GM11168 (cell line): ENCODE results near the gene SEMA4A.
"Not testable (repeated sequence)": the region's sequence is repeated elsewhere in the genome, so short reads cannot be mapped to it uniquely, and the experiment has no call there.

Experiments used
- in situ Hi-C: fragments of 300-500 bp; cut with MboI; formaldehyde crosslinking; loops from one replicate; pipeline ENCODE4 v1.12.0; 2022; ENCODE audit warnings: low sequenced_read_pairs; ENCODE audit not compliant: unreplicated experiment

The SEMA4A gene

DNA sequence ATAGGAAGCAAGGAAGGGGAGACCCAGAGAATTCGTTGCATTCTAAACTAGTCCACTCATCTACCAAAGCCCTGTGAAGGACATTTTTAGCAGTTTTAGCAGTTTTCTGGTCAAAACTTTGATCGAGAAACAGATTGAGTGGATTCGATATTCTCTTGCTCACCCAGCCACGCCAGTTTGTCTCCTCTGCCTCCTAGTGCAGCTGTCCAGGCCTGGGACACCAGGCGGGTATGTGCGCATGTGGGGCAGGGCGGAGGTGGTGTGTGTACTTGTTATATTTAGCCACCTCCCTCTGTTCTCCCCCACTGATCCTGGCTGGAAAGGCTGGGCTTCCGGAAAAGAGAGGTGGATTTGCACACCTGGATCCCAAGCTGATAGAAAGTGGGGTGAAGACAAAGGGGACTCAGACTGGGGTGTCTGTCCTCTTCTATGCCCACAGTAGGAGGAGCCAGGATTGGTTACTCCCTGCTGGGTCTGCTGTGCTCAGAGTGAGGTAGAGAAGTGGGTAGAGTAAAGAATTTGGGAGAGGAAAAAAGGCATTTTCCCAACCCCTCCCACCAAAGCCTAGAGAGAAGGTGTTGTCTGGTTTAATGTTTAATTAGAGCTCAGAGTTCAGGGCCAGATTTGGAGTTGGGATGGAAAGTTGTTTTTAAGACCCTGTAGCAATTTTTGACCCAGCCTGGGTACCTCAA lies 35.1 kb upstream of the SEMA4A start:
- in situ Hi-C loops = no loop called here

DNA sequence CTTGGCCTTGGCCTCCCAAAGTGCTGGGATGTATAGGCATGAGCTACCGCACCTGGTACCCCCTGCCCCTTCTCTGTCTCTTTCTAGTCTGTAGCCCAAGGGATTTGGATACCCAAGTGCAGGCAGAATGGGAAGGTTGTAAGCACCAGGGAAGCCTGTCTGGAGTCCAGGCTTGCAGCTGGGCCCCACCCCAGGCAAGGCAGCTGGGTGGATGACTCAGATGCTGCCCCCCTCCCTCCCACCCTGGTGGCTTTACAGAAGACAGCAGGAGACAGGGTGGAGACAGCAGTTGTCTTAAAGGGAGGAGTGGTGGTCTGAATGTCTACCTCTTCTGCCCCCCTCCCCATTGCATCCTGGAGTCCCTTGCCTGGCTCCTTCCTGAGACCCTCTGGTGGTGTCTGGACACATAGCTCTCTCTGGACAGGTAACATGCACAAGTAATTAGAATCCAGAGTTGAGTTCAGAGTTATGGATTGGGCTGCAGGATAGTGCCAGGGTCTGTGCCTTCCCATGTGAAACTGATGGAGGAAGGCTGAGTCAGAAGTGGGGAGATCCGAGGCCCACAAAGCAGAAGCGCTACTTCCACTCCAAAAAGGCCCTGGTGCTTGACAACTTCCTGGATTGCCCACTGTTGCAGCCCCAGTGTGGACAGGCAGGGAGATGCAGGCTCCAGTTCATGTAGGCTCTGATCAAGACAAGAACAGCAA lies 33.7 kb upstream of the SEMA4A start:
- in situ Hi-C loops = no loop called here

DNA sequence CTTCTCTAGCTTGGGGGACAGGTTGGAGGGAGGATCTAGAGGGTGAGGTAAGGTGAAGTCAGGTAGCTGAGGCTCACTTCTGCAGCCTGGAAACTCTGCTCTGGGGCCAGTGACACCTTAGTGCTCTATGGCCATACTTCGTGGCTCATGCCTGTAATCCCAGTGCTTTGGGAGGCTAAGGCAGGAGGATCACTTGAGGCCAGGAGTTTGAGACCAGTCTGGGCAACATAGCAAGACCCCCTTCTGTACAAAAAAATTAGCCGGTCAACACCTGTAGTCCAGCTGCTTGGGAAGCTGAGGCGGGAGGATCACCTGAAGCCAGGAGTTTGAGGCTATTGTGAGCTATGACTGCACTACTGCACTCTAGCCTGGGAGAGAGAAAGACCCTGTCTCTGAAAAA lies 33.1 kb upstream of the SEMA4A start:
- in situ Hi-C loops = no loop called here

DNA sequence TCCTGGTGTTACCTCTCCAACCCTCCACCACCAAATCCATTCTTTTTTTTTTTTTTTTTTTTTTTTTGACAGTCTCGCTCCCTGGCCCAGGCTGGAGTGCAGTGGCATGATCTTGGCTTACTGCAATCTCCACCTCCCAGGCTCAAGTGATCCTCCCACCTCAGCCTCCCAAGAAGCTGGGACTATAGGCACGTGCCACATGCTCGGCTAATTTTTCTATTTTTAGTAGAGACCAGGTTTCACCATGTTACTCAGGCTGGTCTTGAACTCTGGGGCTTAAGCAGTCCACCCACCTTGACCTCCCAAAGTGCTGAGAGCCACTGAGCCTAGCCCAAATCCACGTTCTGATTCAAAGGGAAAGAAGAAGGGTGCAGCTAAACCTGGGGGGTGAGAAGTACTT lies 32.4 kb upstream of the SEMA4A start:
- in situ Hi-C loops = not testable (repeated sequence)

DNA sequence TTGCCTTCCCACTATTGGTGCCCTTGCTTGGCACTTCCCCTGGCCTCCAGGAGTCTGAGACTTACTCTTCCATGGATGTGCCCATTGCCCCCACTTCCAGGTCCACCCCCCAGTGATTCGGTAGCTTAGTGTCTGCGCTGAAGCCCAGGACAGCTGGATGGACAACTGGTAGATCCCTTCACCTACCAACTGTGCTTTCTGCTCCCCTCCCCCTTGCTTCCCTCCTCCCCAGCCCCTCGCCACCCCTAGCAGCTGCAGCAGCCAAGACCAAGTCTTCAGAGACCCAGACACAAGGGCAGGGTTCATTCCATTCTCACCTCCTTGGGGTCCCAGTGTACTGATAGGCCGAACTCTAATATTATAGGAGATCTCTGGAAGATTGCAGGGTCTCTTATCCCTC lies 31.9 kb upstream of the SEMA4A start:
- in situ Hi-C loops = no loop called here

DNA sequence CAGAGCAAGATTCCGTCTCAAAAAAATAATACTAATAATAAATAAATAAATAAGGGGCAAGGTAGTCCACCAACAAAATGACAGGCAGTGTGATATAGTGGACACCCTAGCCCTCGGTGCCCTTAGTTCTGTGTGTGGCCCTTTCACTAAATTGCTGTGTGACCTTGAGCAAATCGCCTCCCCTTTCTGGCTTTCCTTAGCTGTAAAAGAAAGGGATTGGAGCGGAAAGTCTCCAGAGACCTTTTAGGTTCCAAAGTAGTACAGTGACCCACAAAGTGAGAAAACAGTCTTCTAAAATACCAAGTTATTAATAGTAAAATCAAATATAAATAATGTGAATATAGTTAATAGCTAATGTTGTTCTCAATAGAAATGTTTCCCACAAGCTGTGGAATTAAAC lies 31.3 kb upstream of the SEMA4A start:
- in situ Hi-C loops = no loop called here

DNA sequence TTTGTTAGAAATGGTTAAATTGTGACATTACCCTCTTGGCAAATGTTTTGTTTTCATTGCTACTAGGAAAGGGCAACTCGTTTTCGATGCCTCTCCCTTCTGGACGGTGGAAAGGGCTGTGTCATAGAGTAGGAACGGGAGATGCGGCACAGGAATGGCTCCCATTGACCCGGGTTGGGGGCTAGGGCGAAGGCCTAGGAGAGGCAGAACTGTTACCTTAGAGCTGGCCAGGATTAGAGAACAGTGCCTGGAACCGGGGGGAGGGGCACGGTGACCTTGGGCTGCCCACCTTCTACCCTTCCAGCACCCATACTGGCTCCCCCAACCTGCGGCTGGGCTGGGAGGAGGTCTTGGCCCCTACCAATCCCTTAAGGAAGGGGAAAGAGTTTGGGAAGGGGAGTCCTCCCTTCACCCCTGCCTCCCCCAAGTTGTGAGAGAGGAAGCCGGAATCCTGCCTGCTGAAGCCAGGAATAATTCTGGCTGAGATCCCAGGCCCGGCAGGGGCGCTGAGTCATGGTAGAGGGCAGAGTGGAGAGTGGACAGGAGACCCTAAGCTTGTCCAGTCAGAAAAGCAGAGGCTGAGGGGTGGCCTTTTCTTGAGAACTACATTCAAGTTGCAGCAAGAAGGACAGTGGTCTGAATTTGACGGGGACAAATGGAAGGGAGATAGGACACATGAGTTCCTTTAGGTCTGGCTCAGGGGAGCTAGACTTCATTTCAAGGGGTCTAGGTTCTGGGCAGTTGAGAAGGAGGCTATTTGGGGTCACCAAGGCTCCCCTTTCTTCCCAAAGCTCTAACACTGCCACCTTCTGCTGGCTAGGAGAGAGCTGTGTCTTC lies 30.6 kb upstream of the SEMA4A start:
- in situ Hi-C loops = no loop called here

DNA sequence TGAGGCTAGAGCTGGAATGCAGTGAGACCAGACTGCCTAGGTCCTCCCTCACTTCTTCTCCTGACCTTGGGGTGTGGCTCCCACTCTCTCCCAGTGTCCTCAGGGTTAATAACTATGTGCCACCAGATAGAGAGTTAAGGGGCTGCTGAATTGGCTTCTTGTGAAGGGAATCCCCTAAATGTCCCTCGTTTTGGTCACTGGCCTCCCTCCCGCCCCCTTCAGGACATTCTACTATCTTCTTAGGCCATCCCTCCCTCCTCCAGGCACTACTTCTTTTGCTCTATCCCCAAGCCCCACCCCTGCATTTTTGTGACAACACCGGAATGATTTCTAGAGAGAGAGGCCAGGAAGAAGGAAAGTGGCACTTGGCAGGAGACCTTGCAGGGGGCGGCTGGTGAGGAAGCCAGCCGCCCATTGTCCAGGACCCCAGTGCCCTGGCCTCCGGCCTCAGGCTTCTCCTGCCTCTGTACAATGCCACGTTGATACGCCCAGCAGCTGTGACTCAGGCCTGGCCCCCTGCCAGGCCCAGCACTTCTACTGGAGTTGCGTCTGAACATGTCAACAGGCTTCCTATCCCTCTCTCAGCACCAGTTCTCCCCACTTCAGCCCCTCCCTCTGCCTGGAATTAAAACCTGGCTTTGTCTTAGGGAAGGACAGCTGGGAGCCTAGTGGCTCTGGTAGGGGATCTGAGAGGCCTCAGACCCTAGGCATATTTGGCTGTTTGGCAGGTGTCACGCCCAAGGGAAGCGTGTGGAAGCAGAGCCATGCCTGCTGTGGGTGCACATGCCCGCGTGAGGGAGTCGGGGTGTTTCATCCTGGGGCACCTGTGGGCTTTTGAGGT lies 29.8 kb upstream of the SEMA4A start:
- in situ Hi-C loops = no loop called here

DNA sequence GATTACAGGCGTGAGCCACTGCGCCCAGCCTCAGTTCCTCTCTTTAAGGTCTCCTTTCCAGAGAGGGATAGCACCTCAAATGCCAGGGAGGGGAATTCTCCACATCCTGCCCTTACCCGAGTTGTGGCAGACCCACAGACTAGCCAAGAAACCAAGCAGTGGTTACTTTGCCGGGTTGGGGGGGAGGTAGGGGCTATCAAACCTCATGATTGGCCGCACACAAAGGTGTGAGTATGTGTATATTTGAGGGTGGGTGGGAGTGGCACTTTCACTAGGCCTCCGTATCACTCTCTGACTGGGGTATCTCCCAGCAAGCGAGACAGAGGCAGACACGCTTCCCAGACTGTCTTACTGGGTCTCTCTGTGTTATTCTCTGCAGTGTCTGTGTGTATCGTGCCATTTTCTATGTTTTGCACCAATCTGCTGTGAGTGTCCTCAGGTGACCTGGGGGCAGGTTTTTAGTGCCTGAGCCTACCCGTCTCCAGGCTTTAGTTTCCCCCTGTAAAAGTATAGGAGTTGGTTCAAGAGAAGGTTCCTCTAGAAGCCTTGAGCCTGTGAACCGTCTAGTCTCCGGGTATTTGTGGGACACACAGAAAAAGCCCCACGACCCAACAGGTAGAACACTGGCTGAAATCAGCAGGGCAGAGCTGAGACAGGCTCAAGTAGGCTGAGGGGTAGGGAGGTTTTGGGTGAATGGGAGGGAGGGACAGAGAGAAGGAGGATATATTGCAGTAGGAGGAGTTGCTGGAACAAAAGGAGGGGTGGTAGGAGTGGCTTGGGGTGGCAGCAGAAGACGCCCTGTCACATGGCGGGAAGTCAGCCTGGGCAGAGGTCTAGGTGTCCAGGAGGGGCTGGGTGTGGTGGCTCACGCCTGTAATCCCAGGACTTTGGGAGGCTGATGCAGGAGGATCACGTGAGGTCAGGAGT lies 28.6 kb upstream of the SEMA4A start:
- in situ Hi-C loops = loop anchor here (5.0 kb wide), 1 partner anchor 33 kb away; no protein-coding TSS in a partner anchor

DNA sequence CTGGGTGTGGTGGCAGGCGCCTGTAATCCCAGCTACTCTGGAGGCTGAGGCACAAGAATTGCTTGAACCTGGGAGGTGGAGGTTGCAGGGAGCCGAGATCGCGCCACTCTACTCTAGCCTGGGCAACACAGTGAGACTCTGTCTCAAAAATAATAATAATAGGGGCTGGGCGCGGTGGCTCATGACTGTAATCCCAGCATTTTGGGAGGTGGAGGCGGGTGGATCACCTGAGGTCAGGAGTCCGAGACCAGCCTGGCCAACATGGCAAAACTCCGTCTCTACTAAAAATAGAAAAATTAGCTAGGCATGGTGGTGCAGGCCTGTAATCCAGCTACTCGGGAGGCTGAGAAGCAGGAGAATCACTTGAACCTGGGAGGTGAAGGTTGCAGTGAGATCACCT lies 27.8 kb upstream of the SEMA4A start:
- in situ Hi-C loops = loop anchor here (5.0 kb wide), 1 partner anchor 33 kb away; no protein-coding TSS in a partner anchor

DNA sequence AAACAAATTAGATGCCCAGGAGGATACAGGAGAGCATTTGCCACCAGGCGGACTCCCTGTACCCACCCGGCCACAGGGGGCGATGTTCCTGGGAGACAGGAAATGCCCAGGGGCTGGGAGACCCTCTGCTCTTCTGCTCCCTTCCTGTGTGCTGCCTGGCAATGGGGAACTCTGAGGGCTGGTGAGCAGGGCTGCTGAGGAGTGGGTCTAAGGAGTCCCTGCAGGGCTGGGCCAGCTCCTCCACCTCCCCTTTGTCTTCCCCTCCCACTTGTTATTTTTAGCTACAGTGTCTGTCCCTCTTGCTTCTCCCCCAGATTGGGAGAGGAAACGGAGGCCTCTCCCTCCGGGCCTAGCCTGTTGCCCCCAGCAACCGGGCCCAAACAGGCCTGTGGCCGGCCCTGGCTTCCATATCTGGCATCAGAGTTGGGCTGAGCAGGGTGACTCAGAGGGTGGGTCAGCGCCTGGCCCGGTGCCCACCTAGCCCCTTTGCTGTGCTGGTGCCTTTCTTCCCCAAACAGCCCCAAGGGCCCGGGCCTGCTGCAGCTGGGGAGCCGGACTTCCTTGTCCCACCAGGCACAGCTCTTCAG lies 27.2 kb upstream of the SEMA4A start:
- in situ Hi-C loops = loop anchor here (5.0 kb wide), 1 partner anchor 34 kb away; no protein-coding TSS in a partner anchor

DNA sequence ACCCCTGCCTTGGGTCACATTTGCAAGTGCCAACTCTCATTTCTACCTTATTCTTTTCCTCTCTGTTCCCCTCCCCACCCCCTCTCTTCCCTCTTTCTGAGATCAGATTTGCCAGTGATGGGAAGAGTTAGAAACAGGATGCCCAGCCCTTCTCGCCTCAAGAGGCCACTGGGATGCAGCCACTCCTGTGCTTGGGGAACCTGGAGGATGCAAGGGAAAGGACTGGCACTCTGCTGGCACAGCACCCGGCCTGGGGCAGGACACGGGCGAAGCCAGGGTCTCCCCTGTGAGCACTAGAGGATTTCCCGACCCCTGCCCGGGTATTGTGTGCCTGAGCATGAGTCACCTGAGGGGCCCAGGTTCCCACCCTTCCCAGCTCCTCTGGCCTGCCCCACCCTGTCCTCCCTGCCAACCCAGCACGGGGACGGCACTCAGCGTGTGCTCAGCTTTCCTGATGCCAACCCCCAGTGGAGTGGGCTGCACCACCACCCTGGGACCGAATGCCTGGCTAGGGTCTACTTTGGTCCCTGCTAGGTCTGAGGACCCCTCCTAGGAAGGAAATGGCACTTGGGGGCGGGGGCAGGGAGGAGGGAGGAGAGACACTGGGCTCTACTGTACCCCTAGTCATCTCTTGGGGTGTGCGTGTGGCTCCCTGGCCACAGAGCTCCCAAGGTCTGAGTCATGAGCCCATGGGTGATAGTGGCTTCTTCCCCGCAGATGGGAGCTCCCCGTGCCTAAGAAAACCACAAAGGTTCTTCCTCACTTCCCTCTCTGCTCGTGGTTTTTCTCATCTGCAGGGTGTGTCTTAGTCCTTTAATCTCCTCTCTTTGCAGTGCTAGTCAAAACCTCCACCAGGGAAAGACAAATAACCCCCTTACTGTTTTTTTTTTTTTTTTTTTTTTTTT lies 26.5 kb upstream of the SEMA4A start:
- in situ Hi-C loops = loop anchor here (5.0 kb wide), 1 partner anchor 35 kb away; no protein-coding TSS in a partner anchor

DNA sequence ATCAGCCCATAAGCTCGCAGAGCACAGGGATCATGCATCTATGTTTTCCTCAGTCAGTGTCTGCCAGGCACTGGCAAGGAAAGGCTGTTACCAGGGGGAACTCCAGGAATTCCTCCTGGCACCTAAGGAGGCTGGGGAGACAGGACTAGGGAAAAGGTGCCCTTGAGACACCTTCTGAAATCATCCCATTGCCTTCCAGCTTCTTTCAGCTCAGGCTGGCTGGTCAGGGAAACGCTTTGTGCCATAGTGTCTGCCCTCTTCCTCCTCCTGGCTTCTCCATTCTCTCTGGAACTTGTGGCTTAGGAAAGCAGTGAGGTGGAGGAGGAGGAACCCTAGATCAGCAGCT lies 25.1 kb upstream of the SEMA4A start:
- in situ Hi-C loops = loop anchor here (5.0 kb wide), 1 partner anchor 36 kb away; no protein-coding TSS in a partner anchor

DNA sequence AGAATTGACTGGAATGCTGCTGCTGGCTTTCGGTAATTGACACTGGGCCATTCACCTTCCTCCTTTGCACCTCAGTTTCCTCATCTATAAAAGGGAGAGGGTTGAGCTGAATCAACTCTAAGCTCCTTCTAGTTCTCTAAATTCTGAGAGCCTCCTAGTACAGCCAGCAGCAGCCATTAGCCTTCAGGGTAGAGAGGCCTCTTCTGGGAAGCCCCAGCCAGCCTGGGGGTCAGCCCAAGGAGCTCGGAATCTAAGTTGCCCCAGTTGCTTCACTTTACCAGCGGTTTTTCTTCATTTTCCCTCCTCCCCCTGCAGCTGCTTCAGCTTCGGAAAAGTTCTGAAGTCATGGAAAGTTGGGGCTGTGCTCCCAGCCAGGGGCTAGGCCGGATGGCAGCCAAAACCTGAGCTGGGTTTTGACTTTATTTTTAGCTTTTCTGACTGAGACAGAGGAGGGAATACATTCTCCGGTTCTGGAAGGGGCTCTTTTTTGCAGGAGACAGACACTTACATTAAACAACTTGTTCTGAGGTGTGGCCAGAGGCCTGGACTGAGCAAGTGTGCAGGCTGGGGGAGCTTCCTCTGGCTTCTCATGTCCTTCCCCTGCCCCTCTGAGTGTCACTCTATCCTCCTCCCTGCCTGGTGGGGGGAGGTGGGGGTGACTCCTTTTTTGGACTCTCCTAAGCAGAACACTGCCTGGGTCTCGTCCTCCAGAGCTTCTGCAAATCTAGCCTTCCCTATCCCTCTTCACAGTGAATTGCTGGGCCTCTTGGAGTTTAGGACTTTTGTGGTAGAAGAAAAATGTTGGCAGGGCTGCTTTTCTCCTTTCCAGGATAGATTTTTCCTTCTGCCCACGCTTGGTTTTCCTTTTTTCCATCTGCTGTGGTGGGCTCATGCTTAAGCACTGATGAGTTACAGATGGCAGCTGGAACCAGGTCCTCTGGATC lies 24.5 kb upstream of the SEMA4A start:
- in situ Hi-C loops = loop anchor here (5.0 kb wide), 1 partner anchor 37 kb away; no protein-coding TSS in a partner anchor

DNA sequence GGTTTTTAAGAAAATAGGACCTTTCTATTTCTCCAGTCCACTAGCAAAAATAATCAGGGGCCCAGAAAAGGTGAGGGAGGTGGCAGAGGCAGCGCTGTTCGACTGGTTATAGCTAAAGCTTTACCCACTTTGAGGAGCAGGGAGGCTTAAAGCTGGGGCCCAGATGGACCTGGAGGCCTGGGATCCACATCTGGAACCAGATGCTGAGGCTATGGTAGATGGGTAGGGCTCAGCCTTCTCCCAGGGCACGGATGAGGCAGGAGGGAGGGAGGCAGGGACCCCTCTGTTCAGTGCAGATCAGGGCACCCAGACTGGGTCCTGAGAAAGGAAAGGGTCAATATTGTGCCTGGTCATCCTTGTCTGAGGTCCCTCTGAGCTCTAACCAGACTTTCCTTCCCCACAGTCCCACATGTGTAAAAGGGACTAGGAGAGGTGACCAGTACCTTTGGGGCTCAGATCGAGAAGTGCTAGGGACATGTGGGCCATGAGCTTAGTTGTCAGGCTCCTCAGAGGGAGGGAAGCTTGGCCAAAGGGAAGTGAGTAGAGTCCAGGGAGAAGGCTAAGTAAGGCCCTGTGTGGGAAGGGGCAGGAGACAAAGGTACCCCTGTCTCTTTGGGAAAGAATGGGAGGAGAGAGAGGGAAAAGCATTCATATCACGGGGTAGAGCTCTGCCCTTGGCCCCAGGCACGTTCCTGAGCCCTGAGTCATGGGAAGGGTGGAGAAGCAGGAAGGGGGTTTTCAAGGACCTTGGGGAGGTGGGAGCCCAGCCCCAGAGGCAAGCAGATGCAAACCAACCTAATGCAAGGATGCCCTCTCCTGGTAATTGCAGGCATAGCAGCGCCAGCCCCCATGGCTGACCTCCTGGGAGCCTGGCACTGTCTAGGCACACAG lies 23.5 kb upstream of the SEMA4A start:
- in situ Hi-C loops = loop anchor here (5.0 kb wide), 1 partner anchor 38 kb away; no protein-coding TSS in a partner anchor

DNA sequence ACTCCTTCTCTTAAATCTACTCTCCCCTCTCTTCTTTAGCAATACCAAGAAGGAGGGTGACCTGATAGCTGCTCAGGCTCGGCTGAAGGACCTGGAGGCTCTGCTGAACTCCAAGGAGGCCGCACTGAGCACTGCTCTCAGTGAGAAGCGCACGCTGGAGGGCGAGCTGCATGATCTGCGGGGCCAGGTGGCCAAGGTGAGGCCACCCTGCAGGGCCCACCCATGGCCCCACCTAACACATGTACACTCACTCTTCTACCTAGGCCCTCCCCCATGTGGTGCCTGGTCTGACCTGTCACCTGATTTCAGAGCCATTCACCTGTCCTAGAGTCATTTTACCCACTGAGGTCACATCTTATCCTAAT lies 22.8 kb upstream of the SEMA4A start:
- in situ Hi-C loops = no loop called here
